SH-SY5Y (cell line): Measurements from ENCODE around the gene ZFHX3.

Source experiments
- GATA2 ChIP-seq: IDR thresholded peaks from 2 replicates; pipeline ENCODE4 v1.6.1; 2011; ENCODE audit warnings: mild to moderate bottlenecking, low read depth, low read length
- GATA3 ChIP-seq: IDR thresholded peaks from 2 replicates; pipeline ENCODE4 v1.6.1; 2011; ENCODE audit warnings: low read depth, mild to moderate bottlenecking, low read length, moderate library complexity

Gene ZFHX3

GRCh38 chr16:72884573-72884972 is 163.4 kb downstream of the ZFHX3 start:
- TF ChIP-seq GATA3: no peak
- TF ChIP-seq GATA2: no peak

GRCh38 chr16:72884037-72884436 is 163.9 kb downstream of the ZFHX3 start:
- TF ChIP-seq GATA2: no peak
- no peak for TF ChIP-seq GATA3

GRCh38 chr16:72879846-72880245 is 168.1 kb downstream of the ZFHX3 start:
- TF ChIP-seq GATA2 (no peak), GATA3 (no peak)

GRCh38 chr16:72878301-72879269 is 169.3 kb downstream of the ZFHX3 start:
- TF ChIP-seq GATA3 (no peak), GATA2 (no peak)

GRCh38 chr16:72877374-72878028 is 170.4 kb downstream of the ZFHX3 start:
- TF ChIP-seq GATA3 (no peak), GATA2 (no peak)

GRCh38 chr16:72876981-72877373 is 171.0 kb downstream of the ZFHX3 start:
- TF ChIP-seq GATA2: no peak
- no peak for TF ChIP-seq GATA3

GRCh38 chr16:72876221-72876620 is 171.7 kb downstream of the ZFHX3 start:
- no peak for TF ChIP-seq GATA2
- TF ChIP-seq GATA3: no peak

GRCh38 chr16:72875291-72876031 is 172.5 kb downstream of the ZFHX3 start:
- TF ChIP-seq GATA3 (no peak), GATA2 (no peak)

GRCh38 chr16:72873853-72874252 is 174.1 kb downstream of the ZFHX3 start:
- TF ChIP-seq GATA3: no peak
- TF ChIP-seq GATA2: no peak

- TF ChIP-seq GATA2 (no peak), GATA3 (no peak)
Observed at GRCh38 chr16:72873044-72873443, 174.9 kb downstream of the ZFHX3 start.

- TF ChIP-seq GATA2 (no peak), GATA3 (no peak)
Observed at GRCh38 chr16:72865835-72866234, 182.1 kb downstream of the ZFHX3 start.

GRCh38 chr16:72865258-72865657 is 182.7 kb downstream of the ZFHX3 start:
- TF ChIP-seq GATA2 (no peak), GATA3 (no peak)

GRCh38 chr16:72864130-72864833 is 183.6 kb downstream of the ZFHX3 start:
- TF ChIP-seq GATA2 (no peak), GATA3 (no peak)

- TF ChIP-seq GATA3 (no peak), GATA2 (no peak)
Observed at GRCh38 chr16:72862090-72862489, 185.8 kb downstream of the ZFHX3 start.
